Hypothalamus (tissue), 51 donors: ENCODE measurements around the gene WASHC3.
"Not testable (repeated sequence)": the region's sequence is repeated elsewhere in the genome, so short reads cannot be mapped to it uniquely, and the experiment has no call there.

Experiments used
- DNase-seq, 51 donors: peaks; one replicate each; lab custom pipeline; 2025; lab: John Stamatoyannopoulos, UW

WASHC3 gene

GRCh38 chr12:102051431-102051965 lies 10.3 kb downstream of the WASHC3 start:
- DNase-seq = no peak

- DNase-seq = no peak
These were observed 10.9 kb downstream of the WASHC3 start for GRCh38 chr12:102050660-102051430.

- DNase-seq = no peak
These were observed 17.9 kb downstream of the WASHC3 start for GRCh38 chr12:102043928-102044327.

GRCh38 chr12:102033991-102034745 lies 27.6 kb downstream of the WASHC3 start:
- DNase-seq = no peak

GRCh38 chr12:102031852-102032251 lies 29.9 kb downstream of the WASHC3 start:
- DNase-seq = no peak

- DNase-seq = no peak
These were observed 32.6 kb downstream of the WASHC3 start for GRCh38 chr12:102029141-102029540.

- DNase-seq = no peak
These were observed 35.1 kb downstream of the WASHC3 start for GRCh38 chr12:102026728-102027127.

- DNase-seq = no peak
These were observed 37.0 kb downstream of the WASHC3 start for GRCh38 chr12:102024765-102025164.

GRCh38 chr12:102023343-102023930 lies 38.4 kb downstream of the WASHC3 start:
- DNase-seq = no peak

GRCh38 chr12:102022286-102022685 lies 39.5 kb downstream of the WASHC3 start:
- DNase-seq = no peak

- DNase-seq = no peak
These were observed 40.1 kb downstream of the WASHC3 start for GRCh38 chr12:102021540-102022246.

GRCh38 chr12:102018607-102019006 lies 43.2 kb downstream of the WASHC3 start:
- not testable (repeated sequence) for DNase-seq

GRCh38 chr12:102016472-102016871 lies 45.3 kb downstream of the WASHC3 start:
- DNase-seq = no peak

- DNase-seq = peak in 1 of 51 donors; percentile 2
These were observed 51.4 kb downstream of the WASHC3 start for GRCh38 chr12:102010265-102010994.

- no peak for DNase-seq
These were observed 52.0 kb downstream of the WASHC3 start for GRCh38 chr12:102009796-102010195.

- no peak for DNase-seq
These were observed 53.1 kb downstream of the WASHC3 start for GRCh38 chr12:102008615-102009126.

- no peak for DNase-seq
These were observed 56.5 kb downstream of the WASHC3 start for GRCh38 chr12:102005256-102005655.

- DNase-seq = no peak
These were observed 64.7 kb downstream of the WASHC3 start for GRCh38 chr12:101997102-101997501.

GRCh38 chr12:101995684-101996083 lies 66.1 kb downstream of the WASHC3 start:
- no peak for DNase-seq

GRCh38 chr12:101992091-101992490 lies 69.7 kb downstream of the WASHC3 start:
- no peak for DNase-seq
